SJSA1 (cell line): ENCODE measurements around the gene UBL4B. TPM values are rescaled to one million over a fixed set of nuclear protein-coding genes. Genes with fewer than 3 reads are reported as not detected.

Experiments used
- DNase-seq, 2 experiments: peaks; one replicate each; pipeline ENCODE4 v3.0.0-alpha.2; 2015 to 2020; ENCODE audit warnings: low spot score in 2 of 2, low read depth in 1 of 2
- H3K27ac ChIP-seq: fragments of 250-450 bp; sonication (Bioruptor Pico); 2 replicates; pipeline ENCODE4 v1.5.1; 2020; ENCODE audit warnings: mild to moderate bottlenecking, moderate library complexity
- H3K27me3 ChIP-seq: fragments of 250-450 bp; sonication (Bioruptor Pico); replicated peaks from 2 replicates; pipeline ENCODE4 v1.5.1; 2020; ENCODE audit warnings: mild to moderate bottlenecking, moderate library complexity
- H3K36me3 ChIP-seq: fragments of 250-450 bp; sonication (Bioruptor Pico); 2 replicates; pipeline ENCODE4 v1.5.1; 2020; ENCODE audit warnings: mild to moderate bottlenecking
- H3K4me1 ChIP-seq: fragments of 250-450 bp; sonication (Bioruptor Pico); replicated peaks from 2 replicates; pipeline ENCODE4 v1.6.1; 2021; ENCODE audit warnings: mild to moderate bottlenecking
- H3K4me3 ChIP-seq: fragments of 250-450 bp; sonication (Bioruptor Pico); 2 replicates; pipeline ENCODE4 v1.5.1; 2020; ENCODE audit warnings: mild to moderate bottlenecking
- H3K9me3 ChIP-seq: fragments of 250-450 bp; sonication (Bioruptor Pico); replicated peaks from 2 replicates; pipeline ENCODE4 v1.5.1; 2020; ENCODE audit warnings: mild to moderate bottlenecking
- total RNA-seq: library from RNA; depleted of rRNA; stranded (reverse); fragments of >200 nt; shearing (Covaris generic); gene quantifications from 2 replicates; pipeline ENCODE4 v1.2.3, GENCODE V29; 2014

Gene UBL4B
- total RNA-seq, 1 experiment from 2014 or later, result not detected

DNA sequence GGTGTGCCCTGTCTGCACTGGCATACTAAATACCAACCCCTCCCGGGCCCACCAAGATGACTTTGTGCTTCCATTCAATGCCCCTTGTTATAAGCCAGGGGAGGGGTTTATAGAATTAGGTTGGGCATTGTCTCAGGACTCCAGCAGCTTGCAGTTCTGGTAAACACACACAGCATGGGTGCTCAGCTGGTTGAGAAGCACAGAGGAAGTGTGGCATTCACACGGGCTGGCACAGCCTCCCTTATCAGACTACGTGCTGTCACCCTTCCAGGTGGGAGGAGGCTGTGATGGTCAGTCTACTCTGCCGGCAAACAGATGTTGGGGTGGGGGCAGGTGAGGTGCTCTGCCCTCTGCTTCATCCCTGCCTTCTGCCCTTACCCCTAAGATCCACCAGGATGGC is 23.0 kb downstream of the UBL4B start:
- no peak for DNase-seq
- H3K27ac ChIP-seq, result no peak overlapping the region
- peaks cover 15% of the 10 kb centered on the region; the same call in 1 of the 2 replicates for H3K27me3 ChIP-seq
- H3K4me1 ChIP-seq, result peaks cover 15% of the 10 kb centered on the region
- no peak overlapping the region for H3K4me3 ChIP-seq
- no peaks in the 10 kb centered on the region for H3K9me3 ChIP-seq
- H3K36me3 ChIP-seq, result no peaks in the 10 kb centered on the region

GRCh38 chr1:110135666-110136065 is 23.4 kb downstream of the UBL4B start:
- Histone ChIP-seq H3K27ac (no peak overlapping the region), H3K9me3 (no peaks in the 10 kb centered on the region), H3K4me3 (no peak overlapping the region), H3K4me1 (peaks cover 15% of the 10 kb centered on the region), H3K36me3 (no peaks in the 10 kb centered on the region), H3K27me3 (peaks cover 16% of the 10 kb centered on the region; the same call in 1 of the 2 replicates)
- no peak for DNase-seq

DNA sequence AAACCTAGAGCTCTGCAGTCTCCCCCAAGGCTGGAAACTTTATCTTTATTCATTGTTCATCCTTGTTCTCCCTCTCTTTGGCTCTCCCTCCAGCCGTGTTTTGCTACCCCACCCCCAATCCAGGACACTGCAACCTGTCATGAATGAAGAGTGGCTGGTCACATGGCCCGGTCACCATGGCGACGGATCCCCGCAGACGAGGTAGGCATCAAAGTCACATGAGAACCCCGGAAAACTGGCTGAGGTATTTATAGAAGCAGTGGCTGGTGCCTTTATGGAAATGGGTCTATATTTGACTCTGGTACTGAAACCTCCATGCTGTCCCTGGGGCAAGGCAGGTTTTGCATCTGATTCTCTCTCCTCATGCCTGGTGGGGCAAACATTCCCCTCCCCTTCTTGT is 24.7 kb downstream of the UBL4B start:
- DNase-seq, result no peak
- Histone ChIP-seq H3K4me3 (no peak overlapping the region), H3K36me3 (no peaks in the 10 kb centered on the region), H3K9me3 (no peaks in the 10 kb centered on the region), H3K4me1 (peaks cover 15% of the 10 kb centered on the region), H3K27ac (no peak overlapping the region), H3K27me3 (0 out of 2 replicates have a peak, but pooled peaks cover 16% of the 10 kb centered on the region)

- no peaks in the 10 kb centered on the region for H3K9me3 ChIP-seq
- peaks cover 20% of the 10 kb centered on the region; the same call in 1 of the 2 replicates for H3K27me3 ChIP-seq
- H3K4me1 ChIP-seq, result peaks cover 9% of the 10 kb centered on the region
- DNase-seq, result no peak
- H3K36me3 ChIP-seq, result no peaks in the 10 kb centered on the region
- H3K27ac ChIP-seq, result no peak overlapping the region
- H3K4me3 ChIP-seq, result no peak overlapping the region
Observed at GRCh38 chr1:110138956-110139355, 26.7 kb downstream of the UBL4B start.

DNA sequence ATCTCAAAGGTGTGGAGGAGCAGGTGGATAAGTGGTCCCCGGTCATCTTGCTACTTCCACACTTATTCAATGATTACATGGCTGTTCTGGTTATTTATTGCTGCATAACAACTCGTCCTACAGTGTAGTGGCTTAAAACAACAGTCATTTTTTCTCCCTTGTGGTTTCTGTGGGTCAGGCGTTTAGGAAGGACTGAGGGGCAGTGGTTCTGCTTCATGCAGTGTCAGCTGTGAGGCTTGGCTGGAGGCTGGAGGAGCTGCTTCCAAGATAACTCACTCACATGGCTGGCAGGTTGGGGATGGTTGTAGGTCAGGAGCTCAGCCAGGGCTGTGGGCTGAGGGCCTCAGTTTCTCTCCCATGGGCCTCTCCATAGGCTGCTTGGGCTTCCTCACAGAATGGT is 32.1 kb downstream of the UBL4B start:
- Histone ChIP-seq H3K36me3 (no peaks in the 10 kb centered on the region), H3K4me1 (peaks cover 7% of the 10 kb centered on the region), H3K9me3 (no peaks in the 10 kb centered on the region; the same call in 1 of the 2 replicates), H3K27me3 (peaks cover 27% of the 10 kb centered on the region), H3K4me3 (no peak overlapping the region), H3K27ac (no peak overlapping the region)
- DNase-seq, result no peak

DNA sequence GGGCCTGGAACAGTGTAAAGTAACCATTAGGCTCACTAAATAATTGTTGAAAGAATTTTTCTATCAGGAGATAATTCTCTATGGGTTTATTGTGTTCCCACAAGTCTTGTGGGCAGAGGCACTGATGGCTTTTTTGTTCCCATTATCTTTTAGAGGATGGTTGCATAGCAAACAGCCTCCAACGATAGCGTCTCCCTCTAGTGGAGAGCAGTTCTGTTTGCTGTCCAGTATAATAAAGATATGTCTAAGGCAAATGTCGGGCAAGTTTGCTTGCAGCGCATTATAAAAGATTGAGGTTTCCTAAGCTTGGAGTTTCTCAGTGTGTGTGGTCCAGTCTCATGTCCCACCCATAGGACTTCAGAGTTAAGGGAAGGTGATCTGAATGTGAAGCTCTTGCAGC is 36.7 kb downstream of the UBL4B start:
- peak in 1 of 2 experiments; percentile 27 for DNase-seq
- Histone ChIP-seq H3K27me3 (peaks cover 25% of the 10 kb centered on the region), H3K27ac (no peak overlapping the region), H3K4me3 (no peak overlapping the region), H3K4me1 (peaks cover 36% of the 10 kb centered on the region), H3K36me3 (no peaks in the 10 kb centered on the region), H3K9me3 (peaks cover 8% of the 10 kb centered on the region)

- peaks cover 8% of the 10 kb centered on the region; the same call in 1 of the 2 replicates for H3K9me3 ChIP-seq
- DNase-seq, result peak; percentile 60 to 84
- peak within 1 kb of the TSS; percentile 45 for H3K4me3 ChIP-seq
- H3K4me1 ChIP-seq, result peaks cover 36% of the 10 kb centered on the region
- peak within 1 kb of the TSS; percentile 31; the same call in 1 of the 2 replicates for H3K27ac ChIP-seq
- peaks cover 17% of the 10 kb centered on the region for H3K27me3 ChIP-seq
- H3K36me3 ChIP-seq, result no peaks in the 10 kb centered on the region
Observed at GRCh38 chr1:110150330-110151174, 38.3 kb downstream of the UBL4B start, which contains the start of gene SLC6A17. SLC6A17 (plus strand) TSS chr1:110150494; CDS start chr1:110166930, 16,436 bp downstream.

DNA sequence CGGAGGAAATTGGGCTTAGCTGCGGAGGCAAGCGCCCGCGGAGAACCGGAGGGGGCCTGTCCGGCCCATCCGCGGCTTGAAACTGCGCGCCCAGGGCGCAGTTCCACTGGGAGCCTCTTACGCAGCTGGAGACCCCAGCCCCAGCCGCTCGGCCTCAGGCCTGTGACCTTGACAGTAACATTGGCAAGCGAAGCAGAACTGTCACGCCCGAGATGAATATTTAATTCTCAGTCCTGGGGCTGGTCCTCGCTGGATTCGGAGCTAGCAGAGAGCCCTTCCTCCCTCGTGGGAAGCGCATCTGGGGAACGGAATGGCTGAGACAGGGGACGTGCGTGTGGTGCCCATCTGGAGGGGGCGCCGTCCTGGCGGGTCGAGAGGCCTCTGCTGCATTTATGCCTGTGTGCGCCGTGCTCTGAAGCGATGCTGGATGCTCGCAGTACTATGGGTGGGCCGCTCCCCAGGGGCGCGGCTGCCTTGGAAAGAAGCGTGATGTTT is 39.0 kb downstream of the UBL4B start:
- Histone ChIP-seq H3K27ac (no peak overlapping the region; the same call in 1 of the 2 replicates), H3K36me3 (no peaks in the 10 kb centered on the region), H3K9me3 (peaks cover 8% of the 10 kb centered on the region; the same call in 1 of the 2 replicates), H3K4me3 (peak overlapping the region; percentile 45), H3K4me1 (peaks cover 36% of the 10 kb centered on the region), H3K27me3 (peaks cover 17% of the 10 kb centered on the region)
- DNase-seq, result no peak

DNA sequence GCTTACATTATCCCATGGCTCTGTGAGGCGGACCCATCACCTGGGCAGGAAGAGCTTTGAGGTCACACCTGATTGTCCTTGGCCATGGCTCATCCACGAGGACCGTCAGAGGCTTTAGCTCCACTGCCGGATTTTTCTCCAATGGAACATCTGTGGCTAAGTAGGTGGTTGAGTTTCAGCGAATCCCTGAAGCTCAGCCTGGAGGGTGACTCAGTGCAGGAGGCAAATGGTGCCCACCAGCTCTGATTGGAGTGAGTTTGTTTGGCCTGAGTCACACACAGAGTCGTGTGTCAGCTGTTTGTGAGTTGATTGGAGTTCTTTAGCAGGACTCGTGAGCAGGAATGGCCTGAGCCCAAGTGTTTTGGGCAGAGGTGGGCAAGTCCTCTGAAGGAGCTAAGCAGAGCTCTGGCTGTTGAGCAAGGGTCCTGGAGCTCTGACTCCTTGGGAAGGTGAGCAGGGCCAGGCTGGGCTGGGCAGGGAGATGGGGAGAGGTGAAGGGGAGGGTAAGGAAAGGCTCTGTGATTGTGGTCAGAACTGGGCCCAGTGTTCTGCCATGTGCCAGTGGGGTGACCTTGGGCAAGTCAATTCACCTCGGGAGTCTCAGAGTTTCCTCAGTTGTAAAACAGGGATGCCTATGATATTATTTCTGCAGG is 40.0 kb downstream of the UBL4B start:
- peaks cover 8% of the 10 kb centered on the region; the same call in 1 of the 2 replicates for H3K9me3 ChIP-seq
- peaks cover 11% of the 10 kb centered on the region for H3K27me3 ChIP-seq
- peak; percentile 27 to 65 for DNase-seq
- no peak overlapping the region for H3K4me3 ChIP-seq
- peaks cover 36% of the 10 kb centered on the region for H3K4me1 ChIP-seq
- H3K36me3 ChIP-seq, result no peaks in the 10 kb centered on the region
- no peak overlapping the region for H3K27ac ChIP-seq

DNA sequence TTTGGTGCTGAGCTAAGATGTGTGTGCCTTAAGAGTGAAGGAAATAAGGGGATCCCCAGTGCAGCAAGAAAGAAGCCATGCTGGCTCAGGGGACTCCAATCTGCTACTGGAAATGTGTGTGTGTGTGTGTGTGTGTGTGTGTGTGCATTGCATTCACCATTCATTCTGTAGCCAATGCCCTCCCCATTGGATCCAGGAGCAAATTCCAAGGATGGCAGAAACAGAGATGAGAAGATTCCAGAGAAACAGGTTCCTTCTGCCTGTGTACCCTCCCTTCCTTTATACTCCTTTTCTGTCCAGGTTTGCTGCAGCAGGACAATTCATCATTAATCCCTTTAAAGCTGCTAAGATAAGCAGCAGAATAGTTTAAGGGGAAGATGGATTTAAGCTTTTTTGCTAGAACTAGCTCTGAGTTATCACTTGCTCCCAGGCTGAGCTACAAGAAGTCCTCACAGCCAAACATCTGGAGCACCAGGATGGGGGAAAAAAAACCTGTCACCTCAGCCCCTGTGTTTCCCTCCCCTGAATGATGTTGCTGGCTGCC is 41.2 kb downstream of the UBL4B start:
- Histone ChIP-seq H3K9me3 (peaks cover 8% of the 10 kb centered on the region; the same call in 1 of the 2 replicates), H3K27me3 (peaks cover 9% of the 10 kb centered on the region), H3K4me3 (no peak overlapping the region), H3K27ac (no peak overlapping the region), H3K4me1 (peaks cover 35% of the 10 kb centered on the region), H3K36me3 (no peaks in the 10 kb centered on the region)
- DNase-seq, result no peak

DNA sequence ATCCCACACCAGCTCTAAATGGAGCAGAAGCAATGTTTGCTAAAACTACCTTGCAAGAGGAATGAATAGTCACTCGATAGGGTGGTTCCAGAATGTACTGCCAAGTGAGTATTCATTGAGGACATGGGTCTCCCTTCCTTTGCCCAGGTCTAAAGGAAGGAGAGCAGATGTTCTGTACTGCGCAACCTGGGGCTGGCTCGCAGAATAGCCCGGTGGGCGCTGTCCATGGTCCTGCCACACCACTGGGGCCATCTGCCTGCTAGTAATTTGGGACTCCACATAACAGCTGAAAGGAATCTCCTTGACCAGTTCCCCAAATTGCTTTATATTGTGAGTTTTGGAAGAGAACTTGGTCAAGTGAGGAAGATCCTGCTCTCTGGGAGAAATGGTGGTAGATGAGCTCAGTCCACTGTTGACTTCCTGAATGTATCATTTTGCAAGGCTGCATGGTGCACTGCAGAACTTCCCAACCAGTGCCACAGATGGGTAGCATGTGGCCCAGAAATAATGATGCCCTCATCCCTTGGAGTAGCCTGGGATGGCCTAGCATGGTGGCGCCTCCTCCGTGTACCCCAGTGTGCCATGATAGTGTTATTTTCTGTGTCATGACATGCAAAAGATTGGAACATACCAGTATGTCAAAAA is 43.8 kb downstream of the UBL4B start:
- DNase-seq, result peak in 1 of 2 experiments; percentile 19
- H3K4me1 ChIP-seq, result peaks cover 12% of the 10 kb centered on the region
- H3K27me3 ChIP-seq, result peaks cover 3% of the 10 kb centered on the region
- no peak overlapping the region for H3K4me3 ChIP-seq
- H3K27ac ChIP-seq, result no peak overlapping the region
- H3K36me3 ChIP-seq, result no peaks in the 10 kb centered on the region
- H3K9me3 ChIP-seq, result peaks cover under 1% of the 10 kb centered on the region; the same call in 1 of the 2 replicates

DNA sequence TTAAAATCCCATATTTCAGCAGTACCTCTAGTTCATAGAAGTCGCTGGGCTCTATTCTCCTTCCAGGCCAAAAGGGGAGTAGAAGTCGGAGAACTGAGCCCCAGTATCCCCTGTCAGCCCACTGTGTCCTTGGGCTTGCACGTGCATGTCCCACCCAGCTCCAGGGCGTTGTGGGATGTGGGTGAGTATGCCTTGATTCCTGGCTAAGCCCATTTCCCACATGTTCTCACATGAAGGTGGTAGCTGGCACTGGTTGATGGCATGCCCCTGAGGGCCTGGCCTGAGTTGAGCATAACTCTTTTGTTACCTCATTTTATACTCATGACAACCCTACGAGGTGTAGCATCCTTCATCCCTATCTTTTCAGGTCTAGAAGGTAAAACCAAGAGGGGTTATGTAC is 46.0 kb downstream of the UBL4B start:
- DNase-seq, result no peak
- no peaks in the 10 kb centered on the region for H3K4me1 ChIP-seq
- no peak overlapping the region for H3K27ac ChIP-seq
- H3K27me3 ChIP-seq, result no peaks in the 10 kb centered on the region; the same call in 1 of the 2 replicates
- no peaks in the 10 kb centered on the region for H3K36me3 ChIP-seq
- no peak overlapping the region for H3K4me3 ChIP-seq
- no peaks in the 10 kb centered on the region for H3K9me3 ChIP-seq

- no peak for DNase-seq
- H3K4me1 ChIP-seq, result no peaks in the 10 kb centered on the region
- H3K9me3 ChIP-seq, result no peaks in the 10 kb centered on the region
- H3K27ac ChIP-seq, result no peak overlapping the region
- no peak overlapping the region for H3K4me3 ChIP-seq
- H3K27me3 ChIP-seq, result no peaks in the 10 kb centered on the region; the same call in 1 of the 2 replicates
- H3K36me3 ChIP-seq, result no peaks in the 10 kb centered on the region
Observed at GRCh38 chr1:110159168-110159567, 46.9 kb downstream of the UBL4B start.
